Stimulated activated naive CD8-positive, alpha-beta T cell treated with anti-CD3 and anti-CD28 coated beads, Interleukin-15, amount 100 ng/mL, for 72 hours (primary cell): ENCODE data around the gene DET1.
"Not testable (repeated sequence)": the region's sequence is repeated elsewhere in the genome, so short reads cannot be mapped to it uniquely, and the experiment has no call there.

Experiments
- ATAC-seq: fragments of 150-1000 bp; cut with Tn5 transposase; 2 replicates; pipeline ENCODE4 v1.10.0; 2021; ENCODE audit warnings: mild to moderate bottlenecking, moderate library complexity
- DNase-seq, 2 donors: peaks; one replicate each; pipeline ENCODE4 v3.0.0; 2021 to 2022
- H3K27ac Mint-ChIP-seq, 2 donors: one replicate each; pipeline ENCODE4 v1.8.0; 2022; ENCODE audit warnings: mild to moderate bottlenecking in 2 of 2, mixed read lengths in 2 of 2, moderate library complexity in 2 of 2
- H3K27me3 Mint-ChIP-seq: one replicate; pipeline ENCODE4 v1.8.0; 2022; ENCODE audit warnings: mixed read lengths
- H3K4me1 Mint-ChIP-seq: one replicate; pipeline ENCODE4 v1.8.0; 2022; ENCODE audit warnings: mild to moderate bottlenecking, mixed read lengths
- H3K4me3 Mint-ChIP-seq, 2 donors: one replicate each; pipeline ENCODE4 v1.8.0; 2022; ENCODE audit warnings: mild to moderate bottlenecking in 2 of 2, mixed read lengths in 2 of 2, moderate library complexity in 1 of 2
- H3K9me3 Mint-ChIP-seq, 2 donors: one replicate each; pipeline ENCODE4 v1.8.0; 2022; ENCODE audit warnings: mixed read lengths in 2 of 2

The DET1 gene

DNA sequence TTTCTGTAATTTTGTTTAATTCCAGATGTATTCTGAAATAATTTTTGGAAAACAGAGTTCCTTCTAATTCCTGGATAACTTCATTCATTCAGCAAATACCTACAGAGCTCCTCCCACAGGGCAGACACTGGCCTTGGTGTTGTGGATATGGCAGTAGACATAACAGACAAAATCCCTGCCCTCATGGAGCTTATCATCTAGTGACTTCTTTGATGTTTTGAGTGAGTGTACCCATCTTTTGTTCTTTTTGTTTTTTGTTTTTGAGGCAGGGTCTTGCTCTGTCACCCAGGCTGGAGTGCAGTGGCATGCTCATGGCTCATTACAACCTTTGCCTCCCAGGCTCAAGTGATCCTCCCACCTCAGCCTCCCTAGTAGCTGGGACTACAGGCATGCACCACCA lies 21.1 kb downstream of the DET1 start:
- H3K27ac Mint-ChIP-seq = no peak overlapping the region
- no peak overlapping the region for H3K4me3 Mint-ChIP-seq
- no peaks in the 10 kb centered on the region for H3K9me3 Mint-ChIP-seq
- ATAC-seq (no peak), DNase-seq (no peak)
- H3K27me3 Mint-ChIP-seq = no peaks in the 10 kb centered on the region
- no peaks in the 10 kb centered on the region for H3K4me1 Mint-ChIP-seq

DNA sequence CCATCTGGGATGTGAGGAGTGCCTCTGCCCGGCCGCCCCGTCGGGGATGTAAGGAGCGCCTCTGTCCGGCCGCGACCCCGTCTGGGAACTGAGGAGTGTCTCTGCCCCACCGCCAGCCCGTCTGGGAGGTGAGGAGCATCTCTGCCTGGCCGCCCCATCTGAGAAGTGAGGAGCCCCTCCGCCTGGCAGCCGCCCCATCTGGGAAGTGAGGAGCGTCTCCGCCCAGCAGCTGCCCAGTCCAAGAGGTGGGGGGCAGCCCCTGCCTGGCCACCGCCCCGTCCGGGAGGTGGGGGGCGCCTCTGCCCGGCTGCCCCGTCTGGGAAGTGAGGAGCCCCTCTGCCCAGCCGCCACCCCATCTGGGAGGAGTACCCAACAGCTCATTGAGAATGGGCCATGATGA lies 22.4 kb downstream of the DET1 start:
- not testable (repeated sequence) for H3K4me1 Mint-ChIP-seq, H3K27me3 Mint-ChIP-seq, ATAC-seq, DNase-seq, H3K4me3 Mint-ChIP-seq, H3K9me3 Mint-ChIP-seq, H3K27ac Mint-ChIP-seq

DNA sequence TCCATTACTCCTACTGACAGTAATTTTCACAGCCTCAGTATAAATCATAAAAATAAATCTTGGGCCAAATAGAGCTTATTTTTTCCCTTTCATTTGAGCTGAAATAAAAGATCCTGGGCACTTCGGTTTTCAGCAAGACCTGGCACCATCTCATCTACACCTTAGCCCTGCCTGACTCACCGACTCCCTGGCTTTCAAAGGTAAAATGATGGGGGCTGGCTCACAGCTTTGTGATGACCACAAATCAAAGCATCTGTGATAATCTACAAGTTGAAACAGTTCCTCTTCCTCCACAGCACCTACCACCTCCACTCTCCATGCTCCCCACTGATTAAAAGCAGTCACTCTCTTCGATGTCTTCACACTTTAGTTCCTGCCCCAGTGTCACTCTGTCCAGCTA lies 27.6 kb downstream of the DET1 start:
- no peak for DNase-seq
- Mint-ChIP-seq H3K27ac (no peak overlapping the region), H3K27me3 (no peaks in the 10 kb centered on the region), H3K4me3 (no peak overlapping the region), H3K4me1 (no peaks in the 10 kb centered on the region), H3K9me3 (no peaks in the 10 kb centered on the region)
- no peak for ATAC-seq

DNA sequence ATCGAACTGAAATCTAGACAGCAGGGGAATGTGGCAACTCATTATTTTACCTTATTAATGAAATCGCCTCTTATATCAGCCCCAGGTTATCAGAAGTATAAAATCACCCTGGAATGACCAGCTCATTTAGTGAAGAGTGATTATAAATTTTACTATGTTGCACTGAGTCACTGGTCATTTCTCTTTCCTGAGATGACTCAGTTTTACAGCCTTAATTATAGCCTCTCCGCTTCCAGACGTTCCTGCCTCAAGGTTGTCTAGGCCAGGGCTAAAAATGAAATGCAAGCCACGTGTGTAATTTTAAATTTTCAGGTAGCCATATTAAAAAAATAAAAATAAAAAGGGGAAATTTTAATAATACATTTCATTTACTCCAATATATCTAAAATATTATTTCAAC lies 33.3 kb downstream of the DET1 start:
- ATAC-seq = no peak
- no peak for DNase-seq
- Mint-ChIP-seq H3K9me3 (no peaks in the 10 kb centered on the region), H3K4me1 (peaks cover 7% of the 10 kb centered on the region), H3K4me3 (no peak overlapping the region), H3K27me3 (no peaks in the 10 kb centered on the region), H3K27ac (no peak overlapping the region)

DNA sequence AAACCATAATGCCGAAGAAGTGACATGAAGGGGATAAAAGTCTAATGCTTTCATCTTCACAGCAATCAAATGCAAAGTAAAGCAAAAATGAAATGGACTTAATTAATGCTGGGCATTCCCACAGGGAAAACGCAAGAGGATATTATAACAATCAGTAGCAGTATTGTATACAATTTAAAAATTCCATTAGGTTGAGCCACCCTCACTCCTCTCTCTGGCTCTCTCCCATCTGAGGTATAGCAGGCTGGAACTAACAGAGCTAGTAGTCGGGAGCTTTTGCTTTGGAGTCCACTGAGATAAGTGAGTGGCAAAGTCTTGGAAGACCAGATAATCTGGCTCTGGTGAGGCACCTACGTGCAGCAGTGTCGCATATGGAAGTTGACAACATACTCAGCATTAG lies 33.9 kb downstream of the DET1 start:
- DNase-seq = no peak
- H3K4me1 Mint-ChIP-seq = peaks cover 7% of the 10 kb centered on the region

DNA sequence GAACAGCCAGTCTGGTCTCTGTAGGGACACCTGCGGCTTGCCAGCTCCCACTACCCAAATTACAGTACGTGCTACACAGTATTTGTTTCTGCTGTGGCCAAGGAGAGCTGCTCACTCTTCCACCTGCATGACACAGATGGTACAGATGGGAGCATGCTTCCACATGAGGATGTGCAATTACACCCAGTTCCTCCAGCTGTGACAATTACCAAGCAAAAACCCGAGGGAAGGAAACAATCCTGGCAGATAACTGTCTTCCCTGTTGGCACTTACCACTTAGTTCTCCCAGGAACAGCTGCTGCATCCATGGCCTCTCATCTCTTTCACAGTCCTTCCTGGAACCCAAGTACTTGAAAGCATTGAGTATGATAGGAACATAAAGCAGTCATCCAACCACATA lies 34.4 kb downstream of the DET1 start:
- ATAC-seq (no peak), DNase-seq (no peak)
- peaks cover 7% of the 10 kb centered on the region for H3K4me1 Mint-ChIP-seq
- H3K27me3 Mint-ChIP-seq = no peaks in the 10 kb centered on the region
- no peaks in the 10 kb centered on the region for H3K9me3 Mint-ChIP-seq
- H3K27ac Mint-ChIP-seq = peak overlapping the region in 1 of 2 donors; percentile 35
- H3K4me3 Mint-ChIP-seq = no peak overlapping the region

More for the DNA sequence above, 33.9 kb downstream of the DET1 start:
- H3K27ac Mint-ChIP-seq = no peak overlapping the region
- no peaks in the 10 kb centered on the region for H3K9me3 Mint-ChIP-seq
- no peak for ATAC-seq
- H3K4me3 Mint-ChIP-seq = no peak overlapping the region
- H3K27me3 Mint-ChIP-seq = no peaks in the 10 kb centered on the region

DNA sequence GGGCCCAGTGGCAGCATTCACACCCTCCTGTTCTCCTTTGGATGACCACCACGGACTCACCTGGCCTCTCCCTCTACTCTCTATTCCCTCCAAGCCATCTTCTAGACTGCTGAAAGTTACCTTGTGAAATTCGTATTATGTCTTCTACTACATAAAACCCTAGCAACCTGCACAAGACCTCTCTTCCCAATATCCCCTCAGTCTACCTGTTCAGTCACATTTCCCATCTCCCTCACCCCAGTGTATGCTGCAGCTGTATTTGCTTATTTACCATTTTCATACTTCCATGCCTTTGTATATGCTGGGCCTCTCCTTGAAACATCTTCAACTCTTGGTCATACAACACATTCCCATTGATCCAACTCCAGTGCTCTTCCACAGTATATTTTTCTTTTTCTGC lies 35.3 kb downstream of the DET1 start:
- Mint-ChIP-seq H3K27ac (no peak overlapping the region), H3K4me1 (peaks cover 7% of the 10 kb centered on the region), H3K27me3 (no peaks in the 10 kb centered on the region), H3K4me3 (no peak overlapping the region), H3K9me3 (no peaks in the 10 kb centered on the region)
- no peak for DNase-seq
- ATAC-seq = no peak

DNA sequence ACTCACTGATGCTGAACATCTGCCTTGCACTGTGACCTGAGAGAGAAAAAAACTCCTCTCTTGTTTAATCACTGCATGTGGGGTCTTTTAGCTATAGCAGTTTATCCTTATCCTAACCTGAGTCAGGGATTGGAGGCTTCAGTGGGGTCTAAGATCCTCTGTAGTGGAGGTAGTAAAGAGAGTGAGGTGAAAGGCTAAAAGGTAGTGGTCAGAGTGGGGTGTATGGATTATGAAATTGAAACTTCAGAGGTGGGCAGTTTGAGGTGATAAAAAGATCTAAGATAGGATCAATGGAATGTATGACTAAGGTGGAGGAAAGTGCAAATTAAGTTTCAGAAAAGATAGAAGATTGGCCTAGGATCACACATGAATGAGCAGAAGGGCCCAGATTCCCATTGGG lies 36.5 kb downstream of the DET1 start:
- H3K9me3 Mint-ChIP-seq = no peaks in the 10 kb centered on the region
- H3K27ac Mint-ChIP-seq = peak overlapping the region; percentile 30 to 69
- H3K27me3 Mint-ChIP-seq = no peaks in the 10 kb centered on the region
- H3K4me1 Mint-ChIP-seq = peaks cover 7% of the 10 kb centered on the region
- DNase-seq (no peak), ATAC-seq (peak; percentile 57)
- no peak overlapping the region for H3K4me3 Mint-ChIP-seq

DNA sequence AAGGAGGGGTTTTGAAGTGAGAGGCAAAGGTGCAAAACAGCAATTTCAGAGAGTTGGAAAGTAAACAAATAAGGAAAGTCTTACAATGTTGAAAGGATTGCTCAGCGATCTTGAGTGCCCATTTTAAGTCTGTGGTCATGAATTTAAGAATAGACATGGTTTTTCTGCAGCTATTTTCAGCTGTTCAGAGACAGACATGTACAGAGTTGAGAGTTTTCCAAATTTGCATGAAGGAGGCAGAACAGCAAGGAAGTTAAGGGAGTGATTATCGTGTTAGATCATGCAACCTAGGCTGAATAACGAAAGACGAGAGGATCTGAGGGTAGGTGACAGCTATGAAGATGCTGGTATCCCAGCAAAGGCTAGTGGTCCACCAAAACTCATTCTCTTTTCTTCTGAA lies 37.2 kb downstream of the DET1 start:
- H3K9me3 Mint-ChIP-seq = no peaks in the 10 kb centered on the region
- peaks cover 7% of the 10 kb centered on the region for H3K4me1 Mint-ChIP-seq
- DNase-seq = no peak
- H3K4me3 Mint-ChIP-seq = no peak overlapping the region
- H3K27me3 Mint-ChIP-seq = no peaks in the 10 kb centered on the region
- no peak for ATAC-seq
- H3K27ac Mint-ChIP-seq = no peak overlapping the region

DNA sequence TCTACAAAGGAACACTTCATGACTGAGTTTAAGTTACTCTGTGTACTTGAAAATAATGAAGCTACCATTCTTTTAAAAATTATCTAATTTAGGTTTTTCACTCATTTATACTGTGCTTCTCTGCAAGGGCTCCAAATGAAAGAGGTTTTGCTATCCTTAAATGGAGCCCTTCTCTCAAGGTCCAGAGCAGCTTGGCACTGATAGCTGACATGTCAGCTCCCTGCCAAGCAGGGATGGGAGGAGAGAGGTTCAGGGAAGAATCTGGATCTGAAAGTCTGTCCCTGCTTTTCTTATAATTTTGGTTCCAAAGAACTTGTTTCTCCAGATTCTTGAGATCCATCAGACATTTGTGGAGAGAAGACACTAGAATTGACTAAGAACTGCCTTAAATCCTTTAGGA lies 39.9 kb downstream of the DET1 start:
- Mint-ChIP-seq H3K9me3 (no peaks in the 10 kb centered on the region), H3K4me1 (peaks cover 7% of the 10 kb centered on the region), H3K27ac (no peak overlapping the region), H3K27me3 (no peaks in the 10 kb centered on the region), H3K4me3 (no peak overlapping the region)
- DNase-seq = no peak
- no peak for ATAC-seq

DNA sequence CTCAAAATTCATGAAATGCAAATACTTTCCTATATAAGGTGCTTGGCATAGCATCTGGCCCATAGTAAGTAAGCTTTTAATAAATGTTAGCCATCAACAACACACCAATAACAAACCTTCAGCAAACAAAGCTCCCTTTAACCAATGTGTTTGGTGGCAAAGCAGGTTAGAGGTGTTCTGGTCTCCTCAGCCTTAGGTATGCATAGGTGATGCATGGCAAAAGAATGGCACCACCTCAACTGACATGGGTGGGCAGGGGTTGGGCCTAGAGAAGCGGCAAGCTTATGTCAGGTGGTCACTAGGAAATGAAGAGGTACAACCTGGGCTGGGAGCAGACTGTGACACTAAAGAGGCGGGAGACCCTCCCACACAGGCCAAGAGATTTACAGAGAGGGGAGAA lies 40.8 kb downstream of the DET1 start:
- Mint-ChIP-seq H3K4me1 (peaks cover 7% of the 10 kb centered on the region), H3K27ac (no peak overlapping the region), H3K27me3 (no peaks in the 10 kb centered on the region), H3K4me3 (no peak overlapping the region), H3K9me3 (no peaks in the 10 kb centered on the region)
- DNase-seq = no peak
- no peak for ATAC-seq

DNA sequence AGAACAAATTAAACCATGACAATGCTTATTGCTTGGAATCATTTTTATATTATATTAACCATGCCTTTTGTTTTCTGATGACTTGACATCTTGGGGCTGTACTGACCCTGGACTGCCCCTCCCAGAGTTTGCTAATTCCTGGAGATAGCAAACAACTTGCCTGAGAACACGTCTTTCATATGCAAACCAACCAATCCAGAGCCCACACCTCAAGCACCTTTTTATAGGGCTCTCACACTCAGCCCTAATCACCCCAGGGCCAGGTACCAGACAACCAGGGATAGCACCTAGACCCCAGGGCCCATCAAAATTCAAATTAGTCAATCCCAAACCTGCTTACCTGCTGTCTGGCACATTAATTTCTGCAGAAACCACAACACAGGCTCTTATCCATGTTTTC lies 42.0 kb downstream of the DET1 start:
- Mint-ChIP-seq H3K27ac (no peak overlapping the region), H3K9me3 (no peaks in the 10 kb centered on the region)

DNA sequence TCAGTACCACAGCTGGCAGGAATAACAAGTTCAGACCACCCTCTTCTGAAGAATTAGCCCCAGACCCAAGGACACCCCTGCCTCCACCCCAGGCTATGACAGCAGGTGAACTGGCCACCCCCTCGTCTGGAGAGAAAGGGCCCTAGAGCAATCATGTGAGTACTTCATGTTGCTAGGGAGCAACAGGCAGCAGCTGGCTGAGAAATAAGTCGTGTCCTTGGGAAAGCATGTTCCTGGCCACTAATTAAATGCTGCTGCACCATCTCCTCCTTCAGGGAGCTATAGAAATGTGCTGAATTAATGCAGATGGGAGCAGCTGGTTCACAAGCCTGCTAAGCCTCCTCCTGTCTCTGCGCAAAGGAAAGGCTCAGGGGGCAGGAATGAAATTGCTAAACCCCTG lies 47.5 kb downstream of the DET1 start:
- H3K9me3 Mint-ChIP-seq = no peaks in the 10 kb centered on the region
- H3K4me1 Mint-ChIP-seq = no peaks in the 10 kb centered on the region
- H3K27ac Mint-ChIP-seq = peak overlapping the region; percentile 20 to 24
- H3K4me3 Mint-ChIP-seq = no peak overlapping the region
- ATAC-seq (no peak), DNase-seq (no peak)
- H3K27me3 Mint-ChIP-seq = no peaks in the 10 kb centered on the region

More for the DNA sequence above, 42.0 kb downstream of the DET1 start:
- H3K4me3 Mint-ChIP-seq = no peak overlapping the region
- DNase-seq = no peak
- no peaks in the 10 kb centered on the region for H3K4me1 Mint-ChIP-seq
- ATAC-seq = no peak
- no peaks in the 10 kb centered on the region for H3K27me3 Mint-ChIP-seq

DNA sequence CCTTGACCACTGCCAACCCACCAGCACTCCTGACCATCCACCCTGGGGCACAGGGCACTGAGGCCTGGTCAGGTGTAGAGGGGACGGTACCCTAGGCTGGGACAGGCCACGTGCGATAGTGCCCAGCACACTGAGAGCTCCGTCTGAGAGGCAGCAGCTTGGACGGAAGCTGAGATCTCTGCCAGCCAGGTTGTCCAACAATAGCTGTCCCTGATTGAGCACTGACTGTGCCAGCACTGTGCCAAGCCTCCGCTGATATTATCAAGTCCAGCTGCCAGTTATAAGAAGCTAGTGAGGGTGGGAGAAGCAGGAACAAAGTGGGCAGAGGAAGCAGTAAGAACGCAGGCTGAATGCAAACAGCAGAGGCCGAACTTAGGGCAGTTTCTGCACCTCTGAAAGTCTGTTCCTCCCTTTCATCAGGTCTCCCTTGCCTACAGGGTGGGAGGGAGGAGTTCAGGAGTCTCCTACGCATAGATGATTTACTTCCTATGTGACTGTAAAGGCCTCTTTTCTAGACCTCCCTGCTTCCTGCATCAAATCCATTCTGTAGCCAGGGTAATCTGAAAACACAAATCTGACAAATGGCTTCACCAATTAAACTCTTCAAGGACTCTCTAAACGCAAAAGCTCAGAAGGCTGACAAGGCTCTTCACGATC lies 49.2 kb downstream of the DET1 start:
- Mint-ChIP-seq H3K4me3 (no peak overlapping the region), H3K27me3 (no peaks in the 10 kb centered on the region), H3K9me3 (no peaks in the 10 kb centered on the region), H3K4me1 (no peaks in the 10 kb centered on the region), H3K27ac (no peak overlapping the region)
- DNase-seq = no peak
- ATAC-seq = no peak

DNA sequence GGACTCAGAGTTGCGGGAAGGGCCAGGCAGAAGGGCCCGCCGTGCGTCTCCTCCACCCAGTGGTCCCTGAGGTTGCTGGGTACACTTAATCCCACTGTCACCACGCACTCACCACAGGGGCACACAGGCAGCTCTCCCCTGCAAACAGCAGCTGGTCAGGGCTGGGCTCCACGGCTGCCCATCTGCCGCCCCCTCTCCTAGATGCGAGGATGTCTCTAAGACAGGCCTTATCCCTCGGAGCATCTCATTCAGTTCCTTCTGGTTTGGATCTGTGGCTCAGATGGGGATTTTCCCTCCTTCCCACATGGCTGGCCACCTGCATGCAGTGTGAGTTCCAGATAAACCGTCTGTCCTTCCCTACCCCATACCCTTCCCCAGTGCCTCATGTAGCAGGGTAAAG lies 52.6 kb downstream of the DET1 start:
- H3K4me3 Mint-ChIP-seq = no peak overlapping the region
- H3K9me3 Mint-ChIP-seq = no peaks in the 10 kb centered on the region
- no peak for ATAC-seq
- no peak overlapping the region for H3K27ac Mint-ChIP-seq
- no peak for DNase-seq
- no peaks in the 10 kb centered on the region for H3K27me3 Mint-ChIP-seq
- no peaks in the 10 kb centered on the region for H3K4me1 Mint-ChIP-seq

DNA sequence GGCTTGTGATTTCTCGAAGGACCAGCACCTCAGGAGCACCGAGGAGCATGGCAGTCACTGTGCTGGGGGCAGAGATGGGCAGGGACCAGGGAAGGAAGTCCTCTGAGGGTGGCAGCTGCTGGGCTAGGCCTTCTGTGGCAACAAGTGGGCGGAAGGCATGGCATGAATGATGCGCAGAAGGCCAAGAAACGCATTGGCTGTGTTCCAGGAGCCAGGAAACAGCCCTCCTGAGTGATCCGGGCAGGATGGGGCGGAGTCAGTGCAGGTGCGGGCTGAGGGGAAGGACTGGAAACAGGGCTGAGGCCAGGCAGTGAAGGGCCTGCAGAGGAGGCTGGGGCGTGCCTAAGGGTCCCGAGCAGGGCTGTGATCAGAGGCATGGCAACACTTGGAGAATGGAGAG lies 55.3 kb downstream of the DET1 start:
- Mint-ChIP-seq H3K9me3 (no peaks in the 10 kb centered on the region), H3K27ac (no peak overlapping the region), H3K4me3 (no peak overlapping the region), H3K4me1 (no peaks in the 10 kb centered on the region), H3K27me3 (no peaks in the 10 kb centered on the region)
- ATAC-seq (no peak), DNase-seq (no peak)

DNA sequence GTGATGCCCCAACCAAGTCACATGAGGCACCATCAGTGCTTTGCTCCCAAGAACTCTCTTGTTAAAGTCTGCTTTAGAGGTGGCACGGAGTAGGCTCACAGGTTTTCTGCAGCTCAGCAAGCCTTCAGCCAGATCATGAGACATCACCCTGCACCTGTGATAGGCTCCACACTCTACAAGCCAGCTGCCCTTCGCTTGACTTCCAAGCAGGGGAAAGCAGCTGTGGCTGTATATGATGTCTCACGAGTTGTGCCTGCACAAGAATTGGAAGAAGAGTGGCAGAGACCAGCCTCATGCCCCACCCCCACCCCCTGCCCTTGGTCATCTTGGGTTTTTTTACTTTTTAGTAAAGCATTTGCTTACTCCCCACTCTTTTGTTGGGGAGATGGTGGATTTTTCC lies 56.4 kb downstream of the DET1 start:
- H3K27me3 Mint-ChIP-seq = no peaks in the 10 kb centered on the region
- H3K9me3 Mint-ChIP-seq = no peaks in the 10 kb centered on the region
- H3K4me3 Mint-ChIP-seq = no peak overlapping the region
- ATAC-seq (no peak), DNase-seq (no peak)
- no peak overlapping the region for H3K27ac Mint-ChIP-seq
- H3K4me1 Mint-ChIP-seq = no peaks in the 10 kb centered on the region
